HG02571 (cell line): ENCODE measurements around the gene RHNO1.
"Not testable (repeated sequence)": the region's sequence is repeated elsewhere in the genome, so short reads cannot be mapped to it uniquely, and the experiment has no call there.

Experiments
- ATAC-seq: cut with Tn5 transposase; IDR thresholded peaks from one replicate; pipeline ENCODE4 v1.9.1; 2021; ENCODE audit warnings: mild to moderate bottlenecking, moderate library complexity; ENCODE audit not compliant: unreplicated experiment

RHNO1 gene

DNA sequence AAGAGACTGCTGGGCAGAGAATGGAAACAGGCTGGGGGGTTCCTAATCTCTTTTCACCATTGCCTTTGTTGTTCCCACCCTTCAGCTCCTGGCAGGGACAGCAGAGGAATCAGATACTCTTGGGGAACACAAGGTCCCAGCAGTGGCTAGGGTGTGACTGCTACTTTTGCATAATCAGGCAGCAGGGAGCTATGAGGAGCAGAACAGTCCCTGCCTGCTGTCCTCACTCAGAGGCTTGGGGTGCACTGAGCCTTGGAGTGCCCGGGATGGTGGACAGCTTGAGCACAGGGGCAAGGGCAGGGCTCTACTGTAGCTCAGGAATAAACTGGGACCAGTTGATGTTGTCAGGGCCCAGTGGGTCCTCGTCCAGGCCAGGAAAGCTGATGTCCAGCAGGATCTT, 18.7 kb upstream of the RHNO1 start:
- no peak for ATAC-seq

DNA sequence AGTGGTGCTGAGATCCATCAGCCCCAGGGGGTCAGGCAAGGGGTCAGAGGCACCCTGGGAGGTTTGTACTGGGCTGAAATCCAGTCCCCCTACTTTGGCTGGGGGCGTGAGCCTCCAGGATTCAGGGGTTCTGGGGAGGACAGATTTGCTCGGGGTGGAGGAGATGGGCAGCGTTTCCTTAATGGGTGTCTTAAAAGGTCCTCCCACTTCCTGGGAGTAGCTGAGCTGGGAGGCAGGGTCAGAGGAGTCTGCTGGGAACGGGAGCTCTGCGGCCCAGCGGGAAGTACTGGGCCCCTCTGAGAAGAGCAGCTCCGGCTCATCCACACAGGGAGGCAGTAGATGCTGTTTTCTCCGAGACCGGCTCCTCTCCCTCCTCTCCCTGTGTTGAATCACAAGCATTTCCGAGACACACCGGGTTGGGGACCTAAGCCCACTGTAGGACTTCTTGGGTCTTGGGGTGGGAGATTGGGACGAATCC, 18.0 kb upstream of the RHNO1 start:
- ATAC-seq = no peak

- ATAC-seq = no peak
These were observed 16.9 kb upstream of the RHNO1 start for GRCh38 chr12:2860170-2860569.

- no peak for ATAC-seq
These were observed 14.1 kb upstream of the RHNO1 start for GRCh38 chr12:2862876-2863275.

DNA sequence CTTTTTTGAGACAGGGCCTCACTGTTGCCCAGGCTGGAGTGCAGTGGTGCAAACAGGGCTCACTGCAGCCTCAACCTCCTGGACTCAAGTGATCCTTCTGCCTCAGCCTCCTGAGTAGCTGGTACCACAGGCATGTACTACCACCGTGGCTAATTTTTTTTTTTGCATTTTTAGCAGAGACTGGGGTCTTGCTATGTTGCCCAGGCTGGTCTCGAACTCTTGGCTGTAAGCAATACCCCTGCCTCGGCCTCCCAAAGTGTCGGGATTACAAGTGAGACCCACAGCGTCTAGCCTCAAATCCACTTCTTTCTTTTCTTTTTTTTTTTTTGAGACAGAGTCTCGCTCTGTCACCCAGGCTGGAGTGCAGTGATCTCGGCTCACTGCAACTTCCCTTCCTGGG, 13.6 kb upstream of the RHNO1 start:
- ATAC-seq = not testable (repeated sequence)

- no peak for ATAC-seq
These were observed 12.8 kb upstream of the RHNO1 start for GRCh38 chr12:2864198-2864597.

DNA sequence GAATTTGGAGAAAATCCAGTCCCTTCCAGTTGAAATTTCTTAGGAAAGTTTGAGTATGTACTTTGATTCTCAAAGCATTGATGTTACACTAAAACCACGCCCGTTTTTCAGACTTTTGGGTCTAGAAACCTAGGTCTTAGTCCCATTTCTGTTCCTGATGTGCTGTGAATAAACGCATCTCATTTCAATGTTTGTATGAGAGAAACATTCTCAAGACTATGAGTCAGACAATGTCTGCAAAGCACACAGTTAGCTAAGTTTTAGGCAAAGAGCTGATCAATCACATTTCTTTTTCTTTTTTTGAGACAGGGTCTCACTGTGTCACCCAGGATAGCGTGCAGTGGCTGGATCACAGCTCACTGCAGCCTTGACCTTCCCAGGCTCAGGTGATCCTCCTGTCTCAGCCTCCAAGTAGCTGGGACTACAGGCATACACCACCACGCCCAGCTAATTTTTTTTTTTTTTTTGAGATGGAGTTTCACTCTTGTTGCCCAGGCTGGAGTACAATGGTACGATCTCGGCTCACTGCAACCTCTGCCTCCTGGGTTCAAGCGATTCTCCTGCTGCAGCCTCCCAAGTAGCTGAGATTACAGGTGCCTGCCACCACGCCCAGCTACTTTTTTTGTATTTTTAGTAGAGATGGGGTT, 7.9 kb upstream of the RHNO1 start:
- ATAC-seq = not testable (repeated sequence)

DNA sequence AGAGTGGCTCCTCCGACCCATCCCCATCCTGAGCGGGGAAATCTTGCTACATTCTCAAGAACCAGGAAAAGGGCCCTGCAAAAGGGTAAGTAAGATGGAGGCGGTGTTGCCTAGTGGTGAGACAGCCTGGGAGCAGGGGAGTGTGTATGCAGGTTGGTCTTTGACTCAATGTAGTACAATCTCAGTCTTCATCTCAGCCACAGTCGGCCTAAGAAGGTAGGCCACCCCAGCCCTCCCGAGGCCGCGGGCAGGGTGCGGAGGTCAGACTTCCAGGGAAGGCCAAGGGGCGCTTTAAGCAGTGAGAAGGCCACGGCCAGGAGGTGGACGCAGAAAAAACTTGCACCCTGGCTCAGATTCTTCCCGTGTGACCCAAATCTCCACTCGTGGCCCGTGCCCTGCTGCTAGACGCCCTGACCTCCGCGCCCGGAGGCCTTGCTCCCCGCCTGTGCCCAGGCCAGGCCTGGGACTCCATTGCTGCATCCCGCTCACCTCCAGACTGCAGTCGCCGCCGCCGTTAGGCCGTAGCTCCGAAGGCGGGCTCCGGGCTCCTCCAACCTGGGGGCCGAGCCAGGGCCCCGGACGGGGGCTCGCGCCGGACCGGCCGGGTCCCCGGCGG, 484 bp upstream of the RHNO1 start:
- ATAC-seq = peak; percentile 39

DNA sequence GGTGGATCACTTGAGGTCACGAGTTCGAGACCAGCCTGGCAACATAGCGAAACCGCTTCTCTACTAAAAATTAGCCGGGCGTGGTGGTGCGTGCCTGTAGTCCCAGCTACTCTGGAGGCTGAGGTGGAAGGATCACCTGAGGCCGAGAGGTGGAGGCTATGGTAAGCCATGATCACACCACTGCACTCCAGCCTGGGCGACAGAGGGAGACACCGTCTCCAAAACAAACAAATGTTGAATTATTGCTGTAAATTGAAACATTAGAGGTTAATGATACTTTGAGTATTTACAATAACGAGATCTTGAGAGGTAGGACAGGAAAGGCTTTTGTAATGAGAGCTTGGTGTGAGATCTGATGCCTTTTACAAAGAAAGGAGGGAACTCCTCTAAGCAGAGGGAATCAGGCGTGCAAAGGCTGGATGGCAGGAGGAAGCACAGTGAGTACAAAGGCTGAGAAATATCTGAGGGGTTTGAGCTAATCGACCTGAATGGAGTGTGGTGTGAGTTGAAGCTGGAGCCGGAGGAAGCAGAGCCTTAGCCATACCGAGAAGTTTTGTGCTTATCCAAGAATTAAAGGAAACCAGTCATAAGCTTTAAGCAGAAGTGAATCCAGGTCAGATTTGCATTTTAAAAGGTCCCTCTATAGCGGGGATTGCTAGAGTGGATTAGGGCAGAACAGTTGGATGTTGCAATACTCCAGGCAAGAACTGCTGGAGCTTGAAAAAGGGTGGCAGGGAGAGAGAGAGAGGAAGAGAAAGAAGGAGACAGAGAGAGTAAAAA, 1.1 kb downstream of the RHNO1 start:
- no peak for ATAC-seq

DNA sequence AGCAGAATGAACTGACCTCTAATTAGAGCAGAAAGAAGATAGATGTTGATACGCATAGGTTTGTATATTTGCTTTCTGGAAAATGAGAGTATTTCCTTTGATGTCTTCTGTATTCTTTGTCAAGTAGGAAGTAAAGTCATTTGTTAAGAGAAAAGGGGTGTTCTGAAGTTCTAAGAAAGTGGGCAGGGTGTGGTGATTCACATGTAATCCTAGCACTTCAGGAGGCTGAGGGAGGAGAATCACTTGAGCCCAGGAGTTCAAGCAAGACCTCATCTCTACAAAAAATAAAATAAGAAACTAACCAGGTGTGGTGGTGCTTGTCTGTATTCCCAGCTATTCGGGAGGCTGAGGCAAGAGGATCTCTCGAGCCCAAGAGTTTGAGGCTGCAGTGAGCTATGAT, 2.8 kb downstream of the RHNO1 start:
- no peak for ATAC-seq

DNA sequence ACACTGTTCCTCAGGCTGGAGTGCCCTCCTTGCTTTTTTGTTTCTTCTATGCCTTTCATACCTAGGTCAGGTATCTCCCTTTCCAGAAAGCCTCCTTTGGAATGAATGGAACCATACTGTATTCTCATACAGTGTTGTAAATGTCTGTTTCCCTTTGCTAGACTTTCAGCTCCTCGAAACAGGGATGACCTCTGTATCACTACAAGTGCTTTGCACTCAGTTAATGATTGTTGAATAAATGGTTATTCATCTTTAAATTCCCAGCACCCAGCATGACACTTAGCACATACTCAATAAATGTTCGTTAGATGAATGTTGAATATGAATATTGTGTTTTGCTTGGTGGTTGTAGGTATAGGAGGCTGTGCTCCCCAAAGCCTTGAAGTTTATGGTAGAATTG, 7.8 kb downstream of the RHNO1 start:
- ATAC-seq = no peak

DNA sequence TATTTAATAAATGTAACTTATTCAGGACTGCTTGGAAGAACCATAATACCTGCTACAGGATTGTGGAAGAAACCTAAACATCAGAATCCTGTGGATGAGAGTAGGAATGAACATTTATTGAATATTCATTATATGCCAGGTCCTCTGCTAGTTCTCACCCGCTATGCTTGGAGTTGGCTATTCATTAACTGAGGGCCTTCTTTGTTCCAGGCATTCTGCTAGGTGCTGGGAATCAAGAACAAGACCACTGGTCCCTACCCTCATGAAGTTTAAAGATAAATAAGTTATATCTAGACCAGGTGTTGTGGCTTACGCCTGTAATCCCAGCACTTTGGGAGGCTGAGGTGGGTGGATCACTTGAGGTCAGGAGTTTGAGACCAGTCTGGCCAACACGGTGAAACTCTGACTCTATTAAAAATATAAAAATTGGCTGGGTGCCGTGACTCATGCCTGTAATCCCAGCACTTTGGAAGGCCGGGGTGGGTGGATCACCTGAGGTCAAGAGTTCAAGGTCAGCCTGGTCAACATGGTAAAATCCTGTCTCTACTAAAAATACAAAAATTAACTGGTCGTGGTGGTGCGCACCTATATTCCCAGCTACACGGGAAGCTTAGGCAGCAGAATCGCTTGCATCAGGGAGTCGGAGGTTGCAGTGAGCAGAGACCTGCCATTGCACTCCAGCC, 9.9 kb downstream of the RHNO1 start:
- ATAC-seq = no peak

DNA sequence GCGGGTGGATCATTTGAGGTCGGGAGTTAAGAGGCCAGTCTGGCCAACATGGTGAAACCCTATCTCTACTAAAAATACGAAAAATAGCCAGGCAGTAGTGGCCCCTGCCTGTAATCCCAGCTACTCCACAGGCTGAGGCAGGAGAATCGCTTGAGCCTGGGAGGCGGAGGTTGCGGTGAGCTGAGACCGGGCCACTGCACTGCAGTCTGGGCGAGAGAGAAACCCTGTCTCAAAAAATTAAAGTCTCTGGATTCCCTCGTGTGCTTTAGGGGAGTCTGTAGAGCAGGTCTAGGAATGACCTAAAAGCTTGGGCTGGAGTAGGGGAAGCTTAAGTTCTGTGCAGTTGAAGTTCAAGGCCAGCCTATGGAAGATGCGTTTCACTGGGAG, 13.0 kb downstream of the RHNO1 start:
- no peak for ATAC-seq

DNA sequence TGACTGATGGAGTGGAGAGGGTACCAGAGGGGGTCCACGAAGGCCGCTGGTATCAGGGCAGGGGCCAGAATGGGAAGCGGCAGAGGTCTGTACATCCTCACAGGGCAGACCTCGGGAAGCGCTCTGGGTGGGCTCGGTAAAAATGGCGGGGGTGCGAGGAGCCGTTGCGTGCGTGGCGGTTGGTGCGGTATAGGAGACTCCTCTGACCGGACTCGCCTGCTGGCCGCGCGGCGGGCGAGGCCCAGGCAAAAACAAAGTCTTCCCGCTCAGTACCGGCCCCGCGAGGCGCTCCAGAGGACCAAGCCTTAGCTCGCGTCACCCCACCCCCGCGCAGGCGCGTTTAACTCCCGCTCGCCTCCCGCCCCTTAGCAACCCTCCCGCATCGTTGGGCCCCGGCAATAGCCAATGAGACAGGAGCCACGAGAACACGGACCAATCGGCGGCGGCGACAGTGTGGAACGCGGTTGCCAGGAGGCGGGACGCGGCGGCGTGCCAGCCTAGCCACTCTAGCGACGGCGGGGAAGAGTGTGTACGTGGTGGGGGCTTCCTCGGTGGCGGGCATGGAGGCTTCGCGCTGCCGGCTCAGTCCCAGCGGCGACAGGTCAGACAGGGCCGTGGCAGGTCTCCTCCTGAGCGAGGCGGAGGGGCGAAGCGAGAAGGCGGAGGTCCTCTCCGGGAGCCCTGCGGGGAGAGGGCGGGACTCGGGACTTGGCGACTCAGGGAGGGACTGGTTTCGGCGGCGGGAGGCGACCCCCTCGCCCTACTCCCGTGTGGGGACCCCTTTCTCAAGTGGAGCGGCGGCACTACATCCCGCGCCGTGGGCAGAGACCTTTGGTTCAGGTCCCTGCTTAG, 13.6 kb downstream of the RHNO1 start, which contains the start of gene TULP3:
TSS of gene TULP3 (plus strand) at position 504 of the 852 bp plus-strand sequence. CDS start at position 561, 57 bp downstream.
- ATAC-seq = peak; percentile 98

GRCh38 chr12:2891240-2892053, 14.4 kb downstream of the RHNO1 start:
- ATAC-seq = no peak

DNA sequence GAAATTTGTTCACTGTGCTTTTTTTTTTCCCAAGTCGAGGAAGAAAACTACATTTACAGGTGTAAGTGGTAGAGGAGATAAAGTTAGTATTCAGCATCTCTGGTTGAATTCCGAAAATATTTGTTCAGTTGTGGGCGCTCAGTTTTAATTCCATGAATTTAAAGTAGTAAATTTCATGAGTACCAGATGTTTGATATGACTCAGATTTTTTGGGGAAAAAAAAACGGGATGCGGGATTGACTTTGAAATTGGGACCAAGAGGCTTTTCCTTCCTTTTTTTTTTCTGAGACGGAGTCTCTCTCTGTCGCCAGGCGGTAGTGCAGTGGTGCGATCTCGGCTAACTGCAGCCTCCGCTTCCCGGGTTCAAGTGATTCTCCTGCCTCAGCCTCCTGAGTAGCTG, 15.2 kb downstream of the RHNO1 start:
- no peak for ATAC-seq

DNA sequence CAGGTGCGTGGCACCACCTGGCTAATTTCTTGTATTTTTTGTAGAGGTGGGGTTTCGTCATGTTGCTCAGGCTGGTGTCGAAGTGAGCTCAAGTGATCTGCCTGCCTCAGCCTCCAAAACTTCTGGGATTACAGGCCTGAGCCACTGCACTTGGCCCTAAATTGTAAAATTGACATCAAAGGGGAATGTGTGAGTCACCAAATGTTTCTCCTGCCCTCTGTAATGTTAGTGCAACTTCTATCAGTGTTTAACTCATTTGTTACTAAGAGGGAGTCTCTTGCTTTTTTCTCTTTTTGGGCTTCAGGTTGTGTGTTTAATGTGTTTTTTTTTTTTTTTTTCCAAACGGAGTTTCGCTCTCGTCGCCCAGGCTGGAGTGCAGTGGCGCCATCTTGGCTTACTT, 16.0 kb downstream of the RHNO1 start:
- no peak for ATAC-seq

GRCh38 chr12:2895051-2895451, 18.0 kb downstream of the RHNO1 start:
- ATAC-seq = no peak

- no peak for ATAC-seq
These were observed 18.5 kb downstream of the RHNO1 start for GRCh38 chr12:2895511-2895910.

DNA sequence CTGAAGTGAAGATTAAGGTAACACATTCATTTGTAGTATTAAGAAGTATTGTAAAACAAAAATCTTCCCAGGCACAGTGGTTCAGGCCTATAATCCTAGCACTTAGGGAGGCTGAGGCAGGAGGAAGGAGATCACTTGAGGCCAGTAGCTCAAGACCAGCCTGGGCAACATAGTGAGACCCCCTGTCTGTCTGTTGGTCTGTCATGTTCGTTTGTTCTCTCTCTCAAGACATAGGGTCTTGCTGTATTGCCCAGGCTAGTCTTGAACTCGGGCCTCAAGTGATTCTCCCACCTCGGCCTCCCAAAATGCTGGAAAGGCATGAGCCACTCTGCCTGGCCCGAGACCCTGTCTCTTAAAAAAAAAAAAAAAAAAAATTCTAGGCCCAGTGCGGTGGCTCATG, 20.4 kb downstream of the RHNO1 start:
- ATAC-seq = no peak
